GM04504 (cell line): ENCODE results near the gene DDX51.
"Not testable (repeated sequence)": the region's sequence is repeated elsewhere in the genome, so short reads cannot be mapped to it uniquely, and the experiment has no call there.

Experiments
- DNase-seq: peaks from one replicate; pipeline ENCODE4 v3.0.0-alpha.2; 2012; ENCODE audit warnings: low read depth

Gene DDX51

DNA sequence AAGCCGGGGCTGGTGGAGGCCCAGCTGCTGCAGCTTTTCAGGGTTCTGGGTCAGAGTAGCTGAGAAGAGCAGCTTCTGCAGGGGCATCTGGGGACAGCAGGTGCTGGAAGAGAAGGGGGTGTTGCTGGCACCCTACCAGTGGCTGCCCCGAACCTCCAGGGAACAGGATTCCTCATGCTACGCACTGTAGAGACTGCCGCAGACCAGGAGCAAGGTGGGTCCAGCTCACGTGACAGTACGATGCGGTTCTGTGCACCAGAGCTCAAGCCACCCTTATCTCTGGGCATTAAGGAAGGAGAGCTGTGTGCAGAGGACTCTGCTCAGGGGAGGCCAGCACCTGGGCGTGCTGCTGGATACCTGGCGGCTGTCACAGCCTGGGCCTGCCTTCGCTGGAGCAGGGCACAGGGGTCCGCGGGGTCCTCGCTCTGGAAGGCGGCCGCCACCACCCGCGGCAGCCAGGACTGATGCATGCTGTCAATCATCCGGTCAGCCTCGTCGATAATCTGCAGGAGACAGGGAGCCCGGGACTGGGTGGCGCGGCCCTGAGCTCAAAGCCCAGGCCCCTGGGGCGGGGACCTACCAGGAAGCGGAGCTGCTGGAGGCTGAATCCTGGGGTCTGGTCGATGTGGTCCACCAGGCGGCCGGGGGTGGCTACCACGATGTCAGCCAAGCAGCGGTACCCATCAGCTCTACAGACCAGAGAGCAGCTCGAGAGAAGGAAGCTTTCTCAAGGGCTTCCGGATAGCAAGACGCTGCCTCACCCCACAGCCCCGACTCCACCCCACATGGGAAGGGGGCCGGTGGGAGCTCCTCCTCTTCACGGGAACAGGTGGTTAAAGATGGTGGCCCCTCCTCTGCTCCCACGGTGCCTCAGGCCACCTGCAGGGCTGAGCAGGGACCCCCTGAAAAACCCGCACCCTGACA, 2.9 kb downstream of the DDX51 start:
- no peak for DNase-seq

DNA sequence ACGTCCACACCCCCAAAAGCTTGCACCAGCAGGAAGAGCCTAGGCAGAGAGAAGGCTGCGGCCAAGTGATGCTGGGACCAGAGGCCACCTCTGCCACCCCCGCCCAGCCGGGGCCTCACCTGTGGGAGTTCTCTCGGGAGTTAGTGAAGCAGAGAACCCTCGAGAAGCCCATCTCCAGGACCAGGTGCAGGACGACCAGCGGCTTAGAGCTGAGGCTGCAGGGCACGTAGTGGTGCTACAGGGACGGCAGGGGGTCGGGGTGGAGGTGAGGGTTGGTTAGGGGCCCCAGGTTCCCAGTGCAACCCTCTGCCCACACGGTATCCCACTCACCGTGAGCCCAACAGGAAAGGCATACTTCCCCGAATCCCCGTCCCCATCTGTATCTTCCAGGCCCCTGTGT, 3.6 kb downstream of the DDX51 start:
- DNase-seq = no peak

DNA sequence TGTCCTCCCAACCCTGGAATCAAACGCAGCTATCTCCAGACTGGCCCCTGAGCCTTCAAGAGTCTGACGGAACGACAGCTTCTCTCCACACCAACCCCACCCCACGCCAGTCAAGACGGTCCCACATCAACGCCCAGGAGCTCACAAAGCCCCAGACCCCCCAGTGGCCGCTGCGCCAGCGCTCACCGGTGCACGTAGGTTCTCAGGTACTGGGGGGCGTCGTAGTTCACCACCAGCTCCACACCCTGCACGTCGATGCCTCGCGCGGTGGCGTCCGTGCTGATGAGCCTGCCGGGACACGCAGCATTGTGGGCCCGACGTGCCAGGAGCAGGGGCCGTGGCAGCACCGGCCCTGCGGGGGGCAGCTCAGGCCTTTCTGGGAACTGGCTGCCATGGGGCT, 4.2 kb downstream of the DDX51 start:
- DNase-seq = no peak

DNA sequence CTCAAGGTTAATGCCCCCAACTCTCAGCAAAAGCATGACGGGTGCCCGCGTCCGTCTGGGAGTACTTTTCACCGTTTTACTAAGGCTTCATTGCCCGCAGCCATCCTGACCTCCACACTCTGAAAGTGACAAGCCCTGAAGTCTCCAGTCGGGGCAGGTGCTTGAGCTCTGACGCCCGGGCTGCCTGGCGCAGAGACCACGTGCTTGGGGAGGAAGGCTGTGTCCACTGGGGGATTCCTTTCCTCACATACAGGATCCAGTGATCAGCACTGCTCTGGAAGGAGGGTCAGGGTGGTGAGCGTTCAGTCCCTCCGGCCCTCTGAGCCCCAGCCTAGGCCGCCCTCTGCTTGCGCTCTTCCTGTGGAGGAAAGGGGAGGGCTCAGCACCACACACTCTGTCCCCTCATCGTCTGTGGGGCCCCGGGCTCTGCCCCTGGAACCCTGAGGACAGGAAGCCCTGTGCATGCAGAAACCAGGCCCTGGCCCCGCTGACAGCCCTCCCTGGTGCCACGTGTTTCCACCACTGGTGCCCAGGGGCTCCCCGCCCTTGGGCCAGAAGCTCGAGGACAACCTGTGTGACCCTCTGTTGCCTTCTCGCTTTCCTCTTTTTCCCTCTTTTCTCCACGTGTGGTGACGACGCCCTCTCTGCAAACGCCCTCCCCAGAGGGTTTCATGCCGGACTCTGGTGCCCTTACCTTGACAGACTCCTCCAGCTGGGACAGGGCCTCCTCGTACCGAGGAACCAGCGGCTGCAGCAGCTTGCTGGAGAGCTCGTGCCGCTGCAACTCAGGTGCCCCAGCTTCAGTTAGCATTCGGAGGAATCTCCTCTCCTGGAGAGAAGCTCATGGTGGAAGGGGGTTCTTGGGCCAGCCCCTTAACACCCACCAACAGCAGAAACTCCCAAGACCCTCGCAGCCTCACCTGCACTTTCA, 4.9 kb downstream of the DDX51 start:
- DNase-seq = no peak

DNA sequence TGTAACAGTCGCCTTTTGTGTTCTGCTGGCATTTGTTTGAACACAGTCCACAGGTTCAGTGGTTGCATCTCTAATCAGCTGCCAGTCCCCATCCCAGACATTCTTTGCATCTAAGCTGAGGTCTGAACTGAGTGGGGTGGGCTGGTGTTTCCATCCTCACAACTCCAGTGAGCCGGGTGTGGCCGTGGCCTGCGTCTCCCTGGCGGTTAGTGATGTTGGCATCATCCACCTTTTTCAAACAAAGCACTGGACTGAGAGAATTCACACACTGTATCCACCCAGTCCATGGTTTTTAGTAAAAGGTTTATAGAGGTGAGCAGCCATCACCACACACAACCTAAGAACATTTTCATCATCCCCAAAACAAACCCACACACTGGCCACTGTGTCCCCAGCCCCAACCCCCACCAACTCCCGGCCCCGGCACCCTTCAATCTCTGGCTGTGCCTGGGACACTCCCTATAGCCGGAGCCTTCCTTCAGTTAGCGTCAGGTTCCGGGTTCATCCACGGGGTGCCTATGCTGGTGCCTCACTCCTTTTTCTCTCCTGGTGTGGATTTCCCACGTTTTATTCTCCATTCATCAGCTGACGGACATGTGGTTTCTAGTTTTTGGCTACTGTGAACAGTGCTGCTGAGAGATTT, 6.5 kb downstream of the DDX51 start:
- no peak for DNase-seq

DNA sequence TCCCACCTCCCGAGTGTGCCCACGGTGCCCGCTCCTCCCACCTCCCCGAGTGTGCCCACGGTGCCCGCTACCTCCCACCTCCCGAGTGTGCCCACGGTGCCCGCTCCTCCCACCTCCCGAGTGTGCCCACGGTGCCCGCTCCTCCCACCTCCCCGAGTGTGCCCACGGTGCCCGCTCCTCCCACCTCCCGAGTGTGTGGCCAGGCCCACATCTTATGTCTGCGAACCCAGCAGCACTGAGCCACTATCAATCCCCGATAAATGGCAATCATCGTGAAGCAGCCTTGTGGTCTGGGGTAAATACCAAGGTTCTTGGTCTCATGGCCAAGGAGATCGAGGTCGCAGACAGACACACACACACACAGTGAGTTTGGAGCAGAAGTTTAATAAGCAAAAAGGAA, 7.9 kb downstream of the DDX51 start:
- not testable (repeated sequence) for DNase-seq

DNA sequence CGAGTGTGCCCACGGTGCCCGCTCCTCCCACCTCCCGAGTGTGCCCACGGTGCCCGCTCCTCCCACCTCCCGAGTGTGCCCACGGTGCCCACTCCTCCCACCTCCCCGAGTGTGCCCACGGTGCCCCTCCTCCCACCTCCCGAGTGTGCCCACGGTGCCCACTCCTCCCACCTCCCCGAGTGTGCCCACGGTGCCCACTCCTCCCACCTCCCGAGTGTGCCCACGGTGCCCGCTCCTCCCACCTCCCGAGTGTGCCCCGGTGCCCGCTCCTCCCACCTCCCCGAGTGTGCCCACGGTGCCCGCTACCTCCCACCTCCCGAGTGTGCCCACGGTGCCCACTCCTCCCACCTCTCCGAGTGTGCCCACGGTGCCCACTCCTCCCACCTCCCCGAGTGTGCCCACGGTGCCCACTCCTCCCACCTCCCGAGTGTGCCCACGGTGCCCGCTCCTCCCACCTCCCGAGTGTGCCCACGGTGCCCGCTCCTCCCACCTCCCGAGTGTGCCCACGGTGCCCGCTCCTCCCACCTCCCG, 9.4 kb downstream of the DDX51 start:
- not testable (repeated sequence) for DNase-seq

DNA sequence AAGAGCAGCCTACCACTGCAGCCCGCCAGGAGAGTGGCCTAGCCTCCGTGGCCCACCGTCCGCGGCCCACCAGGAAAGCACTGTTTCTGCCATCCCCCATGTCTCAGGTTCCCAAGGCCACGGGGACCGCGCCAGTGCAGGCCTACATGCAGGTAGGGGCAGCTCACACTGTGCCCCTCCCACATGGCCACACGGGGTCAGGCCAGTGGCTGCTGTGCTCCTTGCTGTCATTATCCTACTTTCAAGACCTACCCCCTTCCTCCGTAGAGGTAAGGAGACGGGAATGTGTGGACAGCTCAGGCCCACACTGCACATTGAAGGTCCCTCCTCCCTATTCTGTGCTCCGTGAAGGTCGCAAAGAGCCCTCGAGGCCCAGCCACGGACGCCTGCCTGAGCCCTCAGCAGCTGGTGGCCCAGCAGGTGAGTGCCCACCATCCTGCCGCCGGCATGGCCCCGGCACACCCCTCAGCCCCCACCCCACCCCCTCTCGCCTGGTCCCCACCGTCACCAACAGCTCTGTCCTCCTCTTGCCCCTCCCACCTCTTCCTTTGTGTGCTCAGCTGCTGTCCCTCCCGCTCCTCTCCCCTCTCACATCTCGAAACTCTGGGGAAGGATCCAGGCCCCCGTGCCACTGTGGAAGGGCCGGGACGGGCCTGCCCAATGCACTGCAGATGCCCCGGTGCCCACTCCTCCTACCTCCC, 10.0 kb downstream of the DDX51 start:
- DNase-seq = no peak

DNA sequence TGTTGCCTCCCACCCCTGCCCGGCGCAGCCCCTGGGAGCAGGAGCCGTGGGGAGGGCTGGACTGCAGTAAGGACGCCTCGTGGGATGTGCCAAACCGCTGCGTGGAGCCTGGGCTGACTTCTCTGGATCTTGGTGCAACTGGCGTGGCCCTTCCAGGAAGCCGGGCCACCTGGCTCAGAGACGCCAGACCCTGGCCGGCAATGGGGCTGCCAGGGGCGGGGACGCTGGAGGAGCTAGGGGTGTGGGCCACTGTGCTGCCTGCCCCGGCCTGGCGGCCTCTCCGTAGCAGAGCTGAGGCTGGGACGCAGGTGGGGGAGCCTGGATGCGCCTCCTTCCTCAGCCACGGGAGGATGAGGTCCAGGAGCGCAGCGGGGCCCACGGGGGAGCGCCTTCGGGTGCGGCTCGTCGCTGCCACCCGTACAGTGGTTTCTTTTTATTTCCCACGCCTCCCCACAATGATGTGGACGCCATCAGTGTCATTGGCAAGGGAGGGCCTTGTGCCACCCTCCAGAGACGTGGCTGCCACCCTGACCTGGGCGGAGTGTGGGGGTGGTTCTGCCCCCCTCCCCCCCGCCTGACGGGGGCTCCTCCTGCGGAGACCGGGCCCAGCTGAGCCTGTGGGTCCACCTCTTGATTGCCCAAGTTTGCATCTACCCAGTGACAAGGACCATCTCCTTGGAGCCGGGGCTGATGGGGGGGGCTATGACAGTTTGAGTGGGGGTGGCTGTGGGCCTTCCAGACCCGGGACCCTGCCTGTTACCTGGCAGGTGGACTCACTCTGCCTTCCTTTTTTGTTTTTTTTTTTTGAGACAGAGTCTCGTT, 11.3 kb downstream of the DDX51 start:
- no peak for DNase-seq

DNA sequence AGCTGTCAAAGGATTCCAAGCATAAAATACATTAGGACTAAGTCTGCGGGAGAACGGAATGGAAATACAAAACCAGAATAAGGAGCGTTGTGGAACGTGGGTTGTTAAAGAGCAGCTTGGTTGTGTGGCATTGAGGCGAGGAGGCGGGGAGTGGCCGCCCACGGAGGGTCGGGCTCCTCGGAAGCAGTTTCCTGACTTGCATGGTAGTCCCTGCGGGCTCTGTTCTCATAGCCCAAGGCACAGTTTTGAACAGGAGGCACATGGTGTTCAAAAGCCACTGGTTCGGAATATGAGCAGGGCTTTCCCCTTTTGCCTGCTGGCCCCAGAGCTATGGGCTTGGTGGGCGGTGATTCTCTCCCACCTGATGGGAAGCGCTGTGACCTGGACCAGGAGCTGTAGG, 12.2 kb downstream of the DDX51 start:
- DNase-seq = no peak

DNA sequence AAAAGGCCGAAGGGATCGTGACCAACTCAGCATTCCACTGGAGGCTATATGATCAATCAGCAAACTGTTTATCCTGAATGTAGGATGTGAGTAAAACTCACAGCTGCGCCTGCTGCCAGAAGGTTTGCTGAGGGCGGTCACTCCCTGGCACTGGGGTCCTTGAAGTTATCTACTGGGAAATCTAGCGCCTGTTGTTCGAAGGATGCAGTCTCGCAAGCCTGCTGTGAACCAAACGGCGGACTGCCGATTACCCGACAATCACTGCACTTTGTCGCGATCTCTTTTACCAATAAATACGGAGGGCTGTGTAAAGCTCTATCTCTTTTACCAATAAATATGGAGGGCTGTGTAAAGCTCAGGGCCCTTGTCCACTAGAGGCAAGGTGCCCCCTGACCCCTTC, 12.9 kb downstream of the DDX51 start:
- DNase-seq = no peak

DNA sequence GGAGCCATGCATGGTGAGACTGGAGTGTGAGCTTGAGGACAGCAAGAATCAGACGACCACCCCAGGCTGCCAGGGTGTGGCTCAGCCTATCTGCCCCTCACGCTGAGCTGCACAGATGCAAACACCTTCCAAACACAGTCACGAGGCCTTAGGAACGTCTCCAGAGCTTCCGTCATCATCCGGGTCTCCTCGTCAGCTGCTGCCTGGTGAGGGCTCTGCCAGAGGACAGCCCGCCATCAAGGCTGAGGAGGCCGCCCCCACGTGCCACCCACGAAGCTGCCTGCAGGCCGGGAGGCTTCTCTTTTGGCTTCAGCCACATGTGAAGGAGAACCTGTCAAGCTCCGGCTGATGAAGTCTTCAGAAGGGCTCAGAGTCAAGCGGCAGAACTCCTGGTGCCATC, 13.4 kb downstream of the DDX51 start:
- no peak for DNase-seq

DNA sequence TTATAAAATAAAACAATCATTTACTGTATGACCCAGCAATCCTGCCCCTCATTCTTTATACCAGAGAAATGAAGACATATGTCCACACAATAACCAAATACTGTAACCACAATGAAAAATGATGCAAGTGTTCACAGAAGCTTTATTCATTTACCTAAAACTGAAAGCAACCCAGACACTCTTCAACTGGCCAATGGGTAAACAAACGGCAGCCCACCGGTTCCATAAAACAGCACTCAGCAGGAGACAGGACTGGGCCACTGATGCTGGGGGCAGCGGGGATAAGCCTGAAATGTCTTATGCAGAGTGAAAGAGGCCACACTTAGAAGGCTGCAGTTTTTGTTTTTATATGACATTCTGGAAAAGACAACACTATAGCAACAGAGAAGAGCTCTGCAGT, 15.1 kb downstream of the DDX51 start:
- DNase-seq = no peak

DNA sequence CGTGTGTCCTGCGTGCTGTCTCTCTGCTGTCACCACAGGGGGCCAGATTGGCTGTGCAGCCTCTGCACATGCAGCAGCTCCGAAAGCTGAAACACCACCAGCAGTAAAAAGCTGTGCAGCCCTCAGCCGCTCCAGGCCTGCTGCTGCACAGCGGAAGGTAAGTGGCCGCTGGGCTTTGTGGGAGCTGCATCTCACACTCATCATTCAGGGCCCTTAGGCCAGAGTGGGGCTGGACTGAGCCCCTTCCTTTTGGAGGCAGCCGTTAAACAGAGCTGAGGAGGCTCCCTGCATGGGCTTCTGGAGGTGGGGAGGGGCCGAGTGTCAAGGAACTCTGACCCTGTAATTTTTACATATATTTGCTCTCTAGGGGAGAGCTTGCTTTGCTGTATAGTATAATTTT, 17.1 kb downstream of the DDX51 start:
- DNase-seq = no peak

DNA sequence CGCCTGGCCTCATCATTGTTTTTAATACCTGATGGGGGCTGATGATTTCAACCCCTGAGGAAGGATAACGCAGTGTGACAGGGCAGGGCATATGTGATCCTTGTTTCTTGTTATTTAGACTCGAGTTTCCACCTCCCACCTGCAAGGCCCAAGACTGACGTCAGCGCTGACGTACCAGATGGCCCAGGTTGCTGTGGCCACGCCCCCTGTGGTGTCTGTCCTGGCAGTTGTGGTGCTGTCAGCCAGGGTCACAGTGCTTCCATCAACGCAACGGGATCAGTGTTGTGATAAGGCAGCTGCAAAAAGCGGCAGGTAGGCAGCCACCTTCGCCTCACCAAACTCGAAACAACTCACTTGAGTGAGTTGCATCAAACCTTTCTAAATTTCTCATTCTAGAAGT, 18.4 kb downstream of the DDX51 start:
- DNase-seq = no peak

DNA sequence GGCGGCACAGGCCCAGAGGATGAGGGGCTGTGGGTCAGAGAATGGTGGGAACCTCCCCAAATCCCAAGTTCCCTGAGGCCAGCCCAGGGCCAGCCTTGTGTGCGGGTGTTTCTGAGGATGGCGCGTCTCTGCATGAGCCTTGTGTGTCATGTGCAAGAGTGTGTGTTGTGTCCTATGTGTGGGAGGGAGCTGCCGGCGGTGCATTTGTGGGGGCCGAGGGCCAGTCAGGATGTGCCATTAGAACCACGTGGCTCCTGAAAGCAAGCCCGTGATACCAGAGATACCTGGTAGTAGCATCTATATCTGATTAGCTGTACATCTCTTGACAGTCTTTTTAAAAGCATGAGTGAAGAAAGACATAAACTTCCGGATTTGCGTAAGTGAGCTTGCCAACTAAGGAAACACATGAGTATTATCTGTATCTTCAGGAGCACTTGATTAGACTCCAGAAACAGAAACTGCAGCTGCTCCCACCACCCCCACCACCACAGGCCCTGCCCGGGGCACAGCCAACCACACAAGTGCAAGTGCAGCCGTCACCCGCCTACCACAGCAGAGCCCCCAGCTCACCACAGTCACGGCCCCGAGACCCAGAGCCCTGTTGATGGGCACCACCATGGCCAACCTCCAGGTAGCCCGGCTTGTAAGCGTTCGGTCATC, 19.2 kb downstream of the DDX51 start:
- DNase-seq = no peak

DNA sequence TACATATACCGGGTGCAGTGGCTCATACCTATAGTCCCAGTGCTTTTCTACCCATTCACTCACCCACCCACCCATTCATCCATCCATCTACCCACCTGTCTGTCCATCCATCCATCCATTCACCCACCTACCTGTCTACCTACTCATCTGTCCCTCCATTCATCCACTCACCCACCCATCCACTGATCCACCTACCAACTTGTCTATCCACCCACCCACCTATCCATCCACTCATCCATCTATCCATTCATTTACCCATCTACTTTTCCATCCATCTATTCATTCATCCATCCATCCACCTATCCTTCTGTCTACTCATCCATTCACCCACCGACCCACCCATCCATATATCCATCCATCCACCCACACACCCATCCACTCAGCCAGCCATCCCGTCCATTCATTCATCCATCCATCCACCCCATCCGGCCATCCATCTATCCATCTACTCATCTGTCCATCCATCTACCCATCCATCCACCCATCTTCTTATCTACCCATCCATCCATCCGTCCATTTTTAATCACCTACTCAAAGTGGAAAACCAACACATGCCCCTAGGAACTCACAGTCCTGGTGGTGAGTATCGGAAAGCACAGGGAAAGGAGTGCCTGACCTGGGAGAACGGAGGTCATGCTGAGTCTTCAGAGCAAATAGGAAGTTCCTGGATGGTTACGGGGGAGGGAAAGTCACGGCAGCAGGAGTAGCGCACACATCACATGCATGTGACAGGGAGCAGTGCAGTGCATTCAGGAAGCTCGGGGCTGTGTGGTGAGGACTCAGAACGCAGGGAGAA, 20.0 kb downstream of the DDX51 start:
- DNase-seq = no peak

DNA sequence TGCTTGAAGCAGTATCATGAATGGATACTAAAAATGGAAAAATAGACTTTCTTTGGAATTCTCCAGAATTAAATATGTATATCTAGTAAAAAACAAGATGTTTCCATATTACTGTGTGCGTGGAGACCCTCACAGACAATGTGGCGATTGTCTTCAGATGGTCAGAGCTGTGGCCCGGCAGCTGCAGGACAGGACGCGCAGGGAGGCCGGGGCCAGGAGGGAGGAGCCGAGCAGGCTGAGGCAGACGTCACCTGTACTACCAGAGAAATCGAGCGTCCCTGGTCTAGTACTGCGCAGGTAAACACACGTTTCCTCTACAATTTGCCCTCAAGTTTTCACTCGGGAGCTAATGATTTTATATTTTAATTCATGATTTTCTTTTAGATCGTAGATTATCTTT, 22.8 kb downstream of the DDX51 start:
- no peak for DNase-seq

DNA sequence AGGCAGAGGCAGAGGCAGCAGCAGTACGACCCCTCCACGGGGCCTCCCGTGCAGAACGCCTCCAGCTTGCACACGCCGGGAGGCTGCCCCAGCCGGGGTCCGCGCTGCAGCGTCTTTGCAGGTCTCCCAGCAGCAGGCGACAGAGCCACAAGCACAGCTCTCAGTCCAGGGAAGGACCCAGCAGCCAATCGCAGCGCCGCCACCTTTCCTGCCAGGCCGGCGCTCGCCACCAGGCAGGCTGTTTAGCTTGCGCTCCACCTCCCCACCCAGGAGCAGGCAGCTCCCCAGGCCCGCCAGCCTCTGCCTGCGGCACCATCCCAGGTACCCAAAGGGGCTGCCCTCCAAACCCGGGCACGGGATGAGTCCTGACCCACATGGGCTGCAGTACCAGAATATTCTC, 25.2 kb downstream of the DDX51 start:
- no peak for DNase-seq

DNA sequence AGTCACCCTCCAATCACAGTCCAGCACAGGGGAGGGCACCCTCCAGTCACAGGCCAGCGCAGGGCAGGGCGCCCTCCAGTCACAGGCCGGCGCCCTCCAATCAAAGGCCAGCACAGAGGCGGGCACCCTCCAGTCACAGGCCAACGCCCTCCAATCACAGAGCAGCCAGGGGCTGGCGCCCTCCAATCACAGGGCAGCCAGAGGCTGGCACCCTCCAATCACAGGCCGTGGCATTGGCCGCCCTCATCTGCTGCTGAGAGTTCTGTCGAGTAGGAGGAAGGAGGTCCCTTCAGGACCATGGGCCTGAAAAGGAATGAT, 26.6 kb downstream of the DDX51 start:
- DNase-seq = no peak
